ENCODE data around the gene EDDM3A.

The EDDM3A gene

GRCh38 chr14:20750194-20750593, 4.5 kb downstream of the EDDM3A start:
- no peak for TF ChIP-seq RAD21 (IDR thresholded peaks at IDR 0.05; ENCODE audit: low read depth)
- no peak for TF ChIP-seq ZBTB7A (IDR thresholded peaks at IDR 0.05; ENCODE audit: low read depth)

GRCh38 chr14:20751963-20752562, 6.4 kb downstream of the EDDM3A start:
- TF ChIP-seq CREB1 (IDR thresholded peaks at IDR 0.05; ENCODE audit: low read depth) (no peak), RAD21 (IDR thresholded peaks at IDR 0.05; ENCODE audit: low read depth) (no peak), FOXM1 (IDR thresholded peaks at IDR 0.05; ENCODE audit: borderline replicate concordance, low read depth) (no peak), CEBPB (IDR thresholded peaks at IDR 0.05) (no peak), ZBTB7A (IDR thresholded peaks at IDR 0.05; ENCODE audit: low read depth) (no peak), TCF12 (IDR thresholded peaks at IDR 0.05; ENCODE audit: low read depth) (no peak), YY1 (IDR thresholded peaks at IDR 0.05; ENCODE audit: low read depth) (no peak), TAF1 (IDR thresholded peaks at IDR 0.05; ENCODE audit: low read depth) (no peak), NFIC (IDR thresholded peaks at IDR 0.05) (no peak), EP300 (IDR thresholded peaks at IDR 0.05; ENCODE audit: borderline replicate concordance) (no peak), TEAD4 (IDR thresholded peaks at IDR 0.05) (no peak), REST (IDR thresholded peaks at IDR 0.05; ENCODE audit: low read depth) (no peak), USF1 (IDR thresholded peaks at IDR 0.05) (no peak), MAX (IDR thresholded peaks at IDR 0.05) (no peak), EGR1 (IDR thresholded peaks at IDR 0.05) (no peak)

GRCh38 chr14:20754308-20754707, 8.6 kb downstream of the EDDM3A start:
- no peak for TF ChIP-seq FOXM1 (IDR thresholded peaks at IDR 0.05; ENCODE audit: borderline replicate concordance, low read depth)
- no peak for TF ChIP-seq ZBTB7A (IDR thresholded peaks at IDR 0.05; ENCODE audit: low read depth)
- TF ChIP-seq USF1 (IDR thresholded peaks at IDR 0.05) = no peak
- no peak for TF ChIP-seq CEBPB (IDR thresholded peaks at IDR 0.05)
- no peak for TF ChIP-seq RAD21 (IDR thresholded peaks at IDR 0.05; ENCODE audit: low read depth)
- no peak for TF ChIP-seq EP300 (IDR thresholded peaks at IDR 0.05; ENCODE audit: borderline replicate concordance)
- no peak for TF ChIP-seq TEAD4 (IDR thresholded peaks at IDR 0.05)
- TF ChIP-seq MAX (IDR thresholded peaks at IDR 0.05) = no peak
- no peak for TF ChIP-seq CREB1 (IDR thresholded peaks at IDR 0.05; ENCODE audit: low read depth)
- no peak for TF ChIP-seq EGR1 (IDR thresholded peaks at IDR 0.05)
- no peak for TF ChIP-seq TAF1 (IDR thresholded peaks at IDR 0.05; ENCODE audit: low read depth)
- TF ChIP-seq TCF12 (IDR thresholded peaks at IDR 0.05; ENCODE audit: low read depth) = no peak
- TF ChIP-seq REST (IDR thresholded peaks at IDR 0.05; ENCODE audit: low read depth) = no peak
- no peak for TF ChIP-seq YY1 (IDR thresholded peaks at IDR 0.05; ENCODE audit: low read depth)

- TF ChIP-seq TEAD4 (IDR thresholded peaks at IDR 0.05) = no peak
- TF ChIP-seq CEBPB (IDR thresholded peaks at IDR 0.05) = no peak
- TF ChIP-seq NFIC (IDR thresholded peaks at IDR 0.05) = no peak
- TF ChIP-seq MAX (IDR thresholded peaks at IDR 0.05) = no peak
- TF ChIP-seq TCF12 (IDR thresholded peaks at IDR 0.05; ENCODE audit: low read depth) = no peak
- no peak for TF ChIP-seq YY1 (IDR thresholded peaks at IDR 0.05; ENCODE audit: low read depth)
- no peak for TF ChIP-seq FOXM1 (IDR thresholded peaks at IDR 0.05; ENCODE audit: borderline replicate concordance, low read depth)
- no peak for TF ChIP-seq CREB1 (IDR thresholded peaks at IDR 0.05; ENCODE audit: low read depth)
These were observed 9.3 kb downstream of the EDDM3A start for GRCh38 chr14:20755037-20755436.

GRCh38 chr14:20757965-20758364, 12.3 kb downstream of the EDDM3A start:
- TF ChIP-seq RAD21 (IDR thresholded peaks at IDR 0.05; ENCODE audit: low read depth) (peak; percentile 19; the same call in 1 of the 2 replicates), EP300 (IDR thresholded peaks at IDR 0.05; ENCODE audit: borderline replicate concordance) (no peak)

GRCh38 chr14:20760950-20761349, 15.3 kb downstream of the EDDM3A start:
- TF ChIP-seq MAX (IDR thresholded peaks at IDR 0.05) = no peak
- no peak for TF ChIP-seq EP300 (IDR thresholded peaks at IDR 0.05; ENCODE audit: borderline replicate concordance)
- no peak for TF ChIP-seq NFIC (IDR thresholded peaks at IDR 0.05)
- no peak for TF ChIP-seq ZBTB7A (IDR thresholded peaks at IDR 0.05; ENCODE audit: low read depth)
- no peak for TF ChIP-seq TEAD4 (IDR thresholded peaks at IDR 0.05)
- TF ChIP-seq TAF1 (IDR thresholded peaks at IDR 0.05; ENCODE audit: low read depth) = no peak
- no peak for TF ChIP-seq USF1 (IDR thresholded peaks at IDR 0.05)
- no peak for TF ChIP-seq TCF12 (IDR thresholded peaks at IDR 0.05; ENCODE audit: low read depth)
- TF ChIP-seq YY1 (IDR thresholded peaks at IDR 0.05; ENCODE audit: low read depth) = no peak
- TF ChIP-seq EGR1 (IDR thresholded peaks at IDR 0.05) = no peak
- no peak for TF ChIP-seq CEBPB (IDR thresholded peaks at IDR 0.05)
- no peak for TF ChIP-seq REST (IDR thresholded peaks at IDR 0.05; ENCODE audit: low read depth)
- TF ChIP-seq RAD21 (IDR thresholded peaks at IDR 0.05; ENCODE audit: low read depth) = no peak
- no peak for TF ChIP-seq FOXM1 (IDR thresholded peaks at IDR 0.05; ENCODE audit: borderline replicate concordance, low read depth)
- no peak for TF ChIP-seq CREB1 (IDR thresholded peaks at IDR 0.05; ENCODE audit: low read depth)
